DMS79 treated with DMSO at 0.1 percent for 48 hours (cell line): ENCODE data around the gene FSTL5.

Experiments
- DNase-seq: peaks from one replicate; lab custom pipeline; 2025; lab: John Stamatoyannopoulos, UW

FSTL5 gene

DNA sequence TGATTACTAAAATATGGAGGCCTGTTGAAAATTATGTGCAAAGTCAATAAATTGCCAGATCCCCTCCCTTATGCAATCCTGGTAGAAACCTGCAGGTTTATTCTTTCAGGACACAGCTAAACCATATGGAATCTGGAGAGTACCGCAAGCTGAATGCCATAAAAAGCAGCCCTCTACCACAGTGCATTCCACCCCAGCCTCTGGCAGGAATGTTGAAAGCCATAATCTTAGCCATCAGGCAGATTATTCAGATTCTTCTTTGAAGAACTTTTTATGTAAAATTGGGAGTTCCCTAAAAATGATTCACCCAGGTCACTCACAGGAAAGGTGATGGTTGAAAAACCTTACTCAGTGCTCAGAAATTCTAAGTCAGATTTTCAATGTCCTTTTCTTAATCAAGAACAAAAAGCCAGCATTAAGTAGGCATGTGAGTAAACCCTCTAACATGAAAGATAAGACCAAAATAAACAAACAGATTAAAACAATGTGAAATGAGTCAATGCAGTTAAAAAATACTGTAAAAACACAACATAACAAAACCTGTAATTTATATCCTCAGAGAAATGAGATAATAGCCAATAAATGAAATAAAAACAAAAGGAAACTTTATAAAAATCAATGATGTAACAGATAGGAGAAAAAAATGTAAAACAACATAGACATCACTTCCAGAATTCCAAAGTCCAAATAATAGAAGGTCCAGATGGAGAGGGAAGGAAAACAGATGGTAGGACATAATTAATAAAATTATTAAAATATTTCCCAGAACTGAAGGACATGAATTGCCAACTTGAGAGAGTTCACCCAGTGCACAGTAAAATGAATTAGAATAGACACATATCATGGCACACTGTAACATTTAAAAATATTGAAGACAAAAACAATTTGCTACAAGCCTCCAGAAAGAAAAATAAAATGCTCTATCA is 226.9 kb downstream of the FSTL5 start:
- no peak for DNase-seq

DNA sequence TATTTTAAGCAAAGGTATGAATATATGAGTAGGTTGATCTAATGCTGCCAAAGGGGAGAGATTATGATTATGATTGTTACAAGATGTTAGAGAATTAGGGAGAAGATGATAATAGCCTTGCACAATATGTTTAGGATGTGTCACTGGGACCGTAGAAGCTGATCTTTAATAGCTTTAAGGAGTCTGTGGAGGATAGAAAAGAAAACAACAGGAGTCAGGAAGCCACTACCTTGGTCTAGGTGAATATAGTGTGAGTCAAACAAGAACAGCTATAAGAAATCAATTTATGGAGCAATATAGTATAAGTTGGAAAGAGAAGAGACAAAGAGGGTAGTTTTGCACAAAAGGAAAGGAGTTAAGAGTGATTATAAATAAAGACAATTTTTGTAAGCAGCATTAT is 232.7 kb downstream of the FSTL5 start:
- DNase-seq: no peak

DNA sequence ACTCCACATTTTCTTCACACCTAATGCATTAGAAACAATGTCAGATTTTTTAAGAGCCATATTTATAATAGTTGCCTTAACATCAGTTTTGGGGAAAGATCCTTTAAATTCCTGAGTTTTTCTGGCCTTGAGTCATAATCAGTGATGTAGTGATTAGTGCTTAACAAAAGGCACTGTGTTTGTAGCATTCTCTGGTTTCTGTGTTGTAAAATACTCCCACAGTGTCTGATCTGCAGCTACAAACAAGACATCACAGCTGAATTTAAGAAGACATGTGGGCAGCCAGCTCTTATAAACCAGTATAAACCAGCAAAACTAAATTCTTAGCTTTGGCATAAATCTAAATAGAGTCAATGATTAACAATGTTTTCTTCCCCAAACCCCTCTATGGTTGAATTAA is 233.8 kb downstream of the FSTL5 start:
- DNase-seq: no peak

DNA sequence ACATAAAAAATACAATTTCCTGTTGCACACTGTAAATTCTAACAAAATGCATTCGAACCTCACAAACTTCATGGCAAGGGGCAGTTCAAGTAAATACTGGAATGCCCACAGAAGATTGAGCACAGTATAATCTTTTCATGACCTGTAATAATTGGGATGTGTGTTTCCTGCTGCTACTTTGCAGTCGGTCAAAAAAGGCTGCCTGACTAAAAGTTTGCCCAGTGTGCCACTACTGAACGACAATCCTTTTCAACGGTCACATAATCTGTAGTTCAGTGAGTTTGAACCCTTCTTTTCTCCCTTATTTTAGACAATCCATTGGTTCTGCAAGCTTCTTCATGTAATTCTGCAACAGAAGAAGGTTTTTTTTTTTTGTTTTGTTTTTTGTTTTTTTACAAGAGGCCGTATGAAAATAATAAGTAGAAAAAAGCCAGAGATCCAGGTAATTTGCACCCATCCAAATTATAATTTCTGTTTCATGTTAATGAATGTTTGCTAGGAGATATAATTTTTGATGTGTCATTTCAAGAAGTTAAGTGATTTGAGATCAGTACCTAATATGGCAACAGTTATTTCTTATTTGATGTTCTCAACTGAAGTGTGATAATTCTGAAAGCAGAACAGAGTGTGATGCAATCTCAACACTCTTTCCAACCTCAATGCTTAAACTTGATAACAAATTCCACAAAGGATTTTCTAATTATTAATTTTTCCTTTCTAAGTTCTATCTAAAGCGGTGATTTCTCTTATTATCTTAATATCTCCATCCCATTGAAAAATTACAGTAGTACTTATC is 237.6 kb downstream of the FSTL5 start:
- DNase-seq: no peak

DNA sequence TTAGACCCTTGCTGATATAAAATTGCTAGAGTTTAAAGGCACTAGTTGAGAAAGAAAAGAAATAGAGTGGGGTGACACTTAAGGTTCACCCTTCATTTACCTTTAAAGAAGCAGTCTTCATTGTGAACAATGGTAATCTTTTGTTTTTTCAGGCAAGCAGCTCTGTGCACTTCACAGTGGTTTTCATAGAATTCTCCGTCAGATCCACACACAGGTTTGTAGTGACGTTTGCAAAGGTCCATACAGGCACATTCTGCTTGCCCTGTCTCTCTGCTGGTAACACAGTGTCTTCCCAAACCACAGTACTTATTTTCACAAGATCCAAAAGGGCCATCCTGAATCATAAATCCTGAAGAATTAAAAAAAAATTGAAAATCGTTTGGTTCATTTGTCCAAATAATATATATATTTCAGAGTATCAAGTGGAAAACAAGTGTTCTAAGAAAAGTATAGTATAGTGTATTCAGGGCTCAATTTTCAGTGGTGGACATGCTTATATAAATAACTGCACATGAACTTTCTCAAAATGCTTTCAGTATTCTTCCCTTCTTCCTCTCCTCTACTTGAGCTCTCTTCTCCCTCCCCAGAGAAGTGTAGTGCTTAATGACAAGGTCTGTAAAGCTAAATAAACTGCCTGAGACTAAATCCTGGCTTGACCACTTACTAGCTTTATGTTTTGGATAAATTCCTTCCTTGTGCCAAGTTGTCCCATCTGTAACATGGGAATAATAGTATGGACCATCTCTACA is 243.3 kb downstream of the FSTL5 start:
- no peak for DNase-seq

DNA sequence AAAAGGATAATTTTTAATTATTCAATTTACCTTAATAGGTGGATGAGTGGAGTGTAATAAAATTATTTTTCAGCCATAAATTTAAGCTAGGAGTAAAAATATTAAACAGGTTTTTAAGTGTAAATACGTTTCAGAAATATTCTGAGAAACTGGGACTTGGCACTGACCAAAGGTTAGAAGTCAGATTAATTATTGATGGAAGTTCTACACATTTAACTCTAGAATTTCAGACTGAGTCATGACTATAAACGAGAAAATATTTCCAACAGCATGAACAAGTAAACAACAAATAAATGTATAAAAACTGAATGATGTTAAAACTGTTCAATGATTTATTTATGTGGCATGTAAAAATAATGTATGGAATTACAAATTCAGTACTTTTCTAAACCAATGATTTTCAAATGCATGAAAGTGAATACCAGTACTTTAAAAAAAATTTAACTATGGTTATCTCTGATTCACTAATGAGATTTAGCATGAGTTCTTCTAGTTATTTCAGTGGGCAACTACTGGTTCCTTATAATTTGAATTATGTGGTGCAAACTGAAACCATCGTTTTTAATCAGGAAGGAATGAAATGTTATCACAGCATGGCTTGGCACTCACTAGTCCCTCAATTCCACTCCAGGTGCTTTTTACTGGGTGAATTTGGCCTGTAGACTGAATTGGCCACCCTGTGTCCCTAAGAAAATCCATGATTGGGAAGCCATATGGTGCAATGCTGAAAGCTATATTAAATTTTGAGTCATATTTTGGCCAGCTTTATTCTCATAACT is 244.2 kb downstream of the FSTL5 start:
- DNase-seq: no peak

DNA sequence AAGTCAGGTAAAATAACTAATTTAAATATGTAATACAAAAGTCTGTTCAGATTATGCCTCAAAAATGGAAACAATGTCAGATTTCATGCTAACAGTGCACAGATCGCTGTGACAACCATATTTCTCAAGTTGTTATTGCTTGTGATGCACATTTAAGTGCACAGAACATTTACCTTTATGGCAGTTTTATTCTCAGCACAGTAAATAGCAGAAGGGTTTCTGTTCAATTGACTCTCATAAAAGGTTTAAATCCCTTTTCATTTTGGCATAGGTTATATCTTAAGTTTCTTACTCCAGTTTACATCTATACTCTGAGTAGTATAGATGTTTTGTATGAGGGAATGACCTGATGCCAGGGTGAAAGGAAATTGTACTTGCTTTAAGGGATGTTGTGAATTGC is 247.8 kb downstream of the FSTL5 start:
- DNase-seq: no peak

DNA sequence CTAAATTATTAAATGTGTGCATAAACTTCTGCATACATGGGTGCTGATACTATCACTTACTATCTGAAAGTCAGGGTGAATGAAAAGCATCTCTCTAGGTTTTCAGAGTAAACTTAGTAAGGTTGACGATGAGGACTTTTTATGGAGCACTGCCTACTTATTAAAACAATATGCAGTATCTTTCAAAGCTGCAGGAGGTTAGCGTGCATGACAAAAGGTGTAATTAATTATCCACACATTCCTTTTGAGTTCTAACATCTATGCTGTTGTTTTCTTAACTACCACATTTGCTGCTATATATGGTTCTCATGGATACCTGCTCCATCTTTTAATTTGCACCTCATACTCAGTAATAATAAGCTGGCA is 256.2 kb downstream of the FSTL5 start:
- no peak for DNase-seq

DNA sequence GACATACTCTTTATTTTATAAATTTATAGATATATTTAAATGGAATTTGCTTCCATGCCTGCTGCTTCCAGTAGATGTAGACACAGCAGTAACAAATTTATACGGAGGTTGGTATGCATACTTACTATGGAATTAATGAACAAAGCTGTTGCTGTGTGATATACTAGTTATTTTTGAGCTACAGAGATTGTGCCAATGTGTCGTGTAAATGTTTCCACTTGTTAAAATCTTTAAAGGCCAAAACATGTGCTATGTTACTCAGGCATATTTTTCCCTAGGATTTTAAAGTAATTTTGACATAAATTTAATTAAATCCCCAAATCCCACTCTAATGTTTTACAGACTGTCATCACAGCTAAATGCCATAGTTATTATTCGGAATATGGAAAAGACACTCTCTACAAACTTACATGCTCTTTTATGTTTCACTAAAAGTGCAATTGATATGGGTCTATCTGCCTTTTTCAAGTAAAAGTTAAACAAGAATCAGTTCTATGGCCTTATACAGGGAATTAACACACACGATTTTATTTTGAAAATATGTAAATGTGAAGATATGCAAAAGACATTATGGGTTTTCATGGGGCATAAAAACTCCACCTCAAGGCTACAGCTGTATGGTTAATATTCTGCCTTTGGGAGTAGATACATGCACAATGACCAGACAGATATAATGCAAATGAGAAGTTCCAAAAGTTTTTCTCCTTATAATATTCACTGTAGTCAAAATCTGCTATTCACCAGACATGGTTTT is 256.8 kb downstream of the FSTL5 start:
- DNase-seq: no peak

DNA sequence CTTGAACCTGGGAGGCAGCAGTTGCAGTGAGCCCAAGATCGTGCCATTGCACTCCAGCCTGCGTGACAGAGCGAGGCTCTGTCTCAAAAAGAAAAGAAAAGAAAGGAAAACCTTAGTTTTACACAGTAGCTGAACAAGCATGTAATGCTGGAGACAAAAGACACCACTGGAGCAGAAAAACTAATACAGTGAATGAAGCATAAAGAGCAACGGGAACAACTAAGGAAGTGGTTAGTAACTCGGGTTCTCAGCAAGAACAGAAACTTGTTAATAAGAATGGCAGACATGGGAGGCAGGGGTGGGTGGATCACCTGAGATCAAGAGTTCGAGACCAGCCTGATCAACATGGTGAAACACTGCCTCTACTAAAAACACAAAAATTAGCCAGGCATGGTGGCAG is 263.7 kb downstream of the FSTL5 start:
- no peak for DNase-seq

DNA sequence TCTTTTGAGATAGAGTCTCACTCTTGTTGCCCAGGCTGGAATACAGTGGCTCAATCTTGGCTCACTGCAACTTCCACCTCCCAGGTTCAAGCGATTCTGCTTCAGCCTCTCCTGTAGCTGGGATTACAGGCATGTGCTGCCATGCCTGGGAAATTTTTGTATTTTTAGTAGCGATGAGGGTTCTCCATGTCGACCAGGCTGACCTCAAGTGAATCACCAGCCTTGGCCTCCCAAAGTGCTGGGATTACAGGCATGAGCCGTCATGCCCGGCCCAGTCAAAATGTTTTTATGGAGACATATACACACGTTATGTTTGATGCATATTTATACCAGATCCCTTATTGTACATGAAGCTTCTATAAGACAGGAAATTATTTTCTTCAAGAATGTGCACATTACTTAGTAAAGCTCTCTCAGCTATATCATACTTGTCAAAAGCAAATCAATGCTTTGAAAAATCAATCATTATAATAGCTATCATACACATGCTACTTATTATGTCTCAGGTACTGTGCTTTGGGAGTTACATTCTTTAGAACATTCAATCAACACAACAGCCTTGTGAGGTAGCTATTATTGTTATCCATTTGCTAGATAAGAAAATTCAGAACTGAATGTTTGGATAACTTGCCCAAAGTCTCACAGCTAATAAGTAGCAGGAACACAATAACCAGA is 269.2 kb downstream of the FSTL5 start:
- no peak for DNase-seq

DNA sequence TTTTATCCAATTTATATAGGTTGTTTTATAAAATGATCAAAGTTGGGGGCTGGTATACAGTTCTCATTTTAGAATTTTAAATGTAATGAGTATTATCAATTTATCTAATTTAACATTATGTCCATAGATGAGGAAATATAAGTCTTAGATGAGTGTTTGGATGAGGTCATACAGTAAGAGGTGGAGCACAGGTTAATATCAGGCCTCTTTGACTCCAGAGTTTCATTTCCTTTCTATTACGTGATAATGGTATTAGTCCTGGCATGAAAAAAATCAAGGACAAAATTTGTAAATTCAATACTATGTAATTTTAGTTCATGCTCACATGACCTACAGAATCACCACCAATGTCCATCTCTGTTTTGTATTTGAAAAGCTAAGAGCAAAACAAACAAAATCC is 269.8 kb downstream of the FSTL5 start:
- DNase-seq: no peak

DNA sequence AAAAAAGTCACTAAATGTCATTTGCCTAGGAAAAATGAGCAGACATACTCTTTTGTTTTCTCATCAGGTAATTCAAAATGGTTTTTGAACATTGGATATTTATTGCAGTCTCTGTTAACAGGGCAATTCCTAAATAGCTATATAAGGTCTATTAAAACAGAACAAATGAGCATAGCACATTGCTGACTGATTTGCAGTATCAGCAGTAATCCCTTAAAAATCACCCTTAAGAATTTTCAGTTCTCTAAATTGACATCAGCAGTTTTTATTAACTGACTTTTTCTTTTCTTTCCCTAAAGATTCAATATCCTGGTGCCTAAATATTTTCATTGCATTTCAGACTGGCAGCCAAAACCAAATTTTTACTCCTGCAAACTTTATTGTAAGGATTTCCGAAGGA is 270.2 kb downstream of the FSTL5 start:
- DNase-seq: no peak

DNA sequence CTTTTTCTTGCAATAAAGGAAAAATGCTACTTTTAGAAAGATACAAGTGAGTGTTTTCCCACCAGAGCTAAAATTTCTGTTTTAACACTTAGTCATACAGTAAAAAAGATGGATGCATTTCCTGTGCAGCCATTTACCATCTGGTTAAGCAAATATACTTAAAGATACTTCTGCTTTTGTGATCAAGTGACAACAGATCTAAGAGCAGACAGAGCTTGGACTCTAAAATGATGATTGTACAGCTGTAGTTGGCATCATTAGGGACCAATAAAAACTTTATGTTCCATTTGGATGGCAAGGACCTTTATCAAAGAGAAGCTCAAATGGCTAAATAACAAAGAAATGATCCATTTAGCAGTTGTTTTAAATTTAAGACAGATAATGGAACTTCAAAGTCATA is 270.8 kb downstream of the FSTL5 start:
- DNase-seq: no peak

DNA sequence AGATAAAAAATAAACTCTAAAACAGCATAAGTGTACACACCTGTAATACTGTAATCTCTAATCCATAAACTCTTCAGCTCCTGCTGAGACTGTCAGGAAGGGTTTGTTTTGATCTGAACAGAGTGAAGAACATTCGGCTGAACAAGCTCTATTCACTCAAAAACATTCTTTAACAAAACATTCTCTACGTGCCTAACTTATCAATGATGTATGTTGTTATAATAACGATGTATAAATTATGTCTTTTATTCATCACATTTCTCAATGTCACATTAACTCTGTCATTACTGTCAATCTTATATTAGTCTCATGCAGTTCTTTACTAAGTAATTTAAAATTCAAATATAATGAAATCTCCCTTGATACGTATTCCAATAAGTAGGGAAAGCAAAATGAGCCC is 280.6 kb downstream of the FSTL5 start:
- DNase-seq: no peak

DNA sequence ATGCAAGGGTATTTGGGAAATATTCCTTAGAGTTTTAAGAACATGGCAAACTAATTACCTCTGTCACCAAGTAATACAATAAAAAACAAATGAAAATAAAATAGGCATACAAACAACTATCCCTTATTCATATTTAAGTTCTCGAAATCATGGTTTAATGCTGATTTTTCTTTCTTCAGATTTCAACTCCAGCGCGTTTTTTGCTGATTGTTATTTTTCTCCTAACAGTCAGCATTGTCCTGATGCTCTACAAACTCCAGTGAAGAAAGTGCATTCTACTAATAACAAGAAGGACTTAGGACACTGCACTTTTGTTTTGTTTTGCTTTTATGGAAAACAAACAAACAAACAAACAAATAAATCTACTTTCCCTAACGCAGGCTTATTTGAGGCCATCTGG is 282.4 kb downstream of the FSTL5 start:
- no peak for DNase-seq

DNA sequence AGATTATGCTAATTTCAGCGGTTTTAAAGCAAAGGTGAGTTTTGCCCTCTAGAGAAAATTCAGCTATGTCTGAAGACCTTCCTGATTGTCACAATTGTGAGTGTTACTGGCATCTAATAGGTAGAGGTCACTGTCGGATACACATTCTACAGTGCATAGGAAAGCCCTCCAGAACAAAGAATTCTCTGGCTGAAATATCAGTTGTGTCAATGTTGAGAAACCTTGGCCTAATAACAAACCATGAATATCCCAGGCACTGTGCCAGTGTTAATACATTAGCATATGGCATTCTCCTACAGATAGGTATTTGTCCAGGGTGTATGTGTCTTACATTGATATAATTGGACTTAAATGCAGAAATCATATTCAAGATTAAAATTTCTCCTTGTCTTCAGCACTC is 294.3 kb downstream of the FSTL5 start:
- no peak for DNase-seq

DNA sequence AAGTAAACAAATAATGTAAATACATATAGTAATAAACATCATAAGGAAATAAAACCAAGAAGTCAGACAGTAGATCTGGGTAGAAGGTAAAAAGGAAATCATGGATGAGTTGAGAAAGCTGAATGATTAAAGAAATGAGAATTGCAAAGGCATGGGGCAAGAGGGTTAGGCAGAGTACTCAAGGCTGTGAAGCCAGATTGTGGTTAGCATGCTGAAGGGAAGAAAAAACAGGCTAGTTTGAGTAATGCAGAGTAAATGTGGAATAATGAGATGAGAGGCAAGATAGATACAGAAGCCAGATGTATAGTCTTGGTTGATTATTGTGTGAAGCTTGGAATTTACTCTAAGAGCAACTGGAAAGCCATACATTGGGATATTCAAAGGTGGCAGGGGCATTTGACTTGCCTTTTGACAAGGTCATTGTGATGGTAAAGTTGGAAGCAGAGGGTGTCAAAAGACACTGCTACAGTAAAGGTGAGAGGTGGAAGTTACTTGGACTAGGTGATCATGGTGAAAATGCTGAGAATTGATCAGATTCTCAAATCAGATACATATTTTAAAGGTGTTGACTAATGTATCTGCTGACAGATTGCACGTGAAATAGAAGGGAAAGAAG is 307.0 kb downstream of the FSTL5 start:
- no peak for DNase-seq

DNA sequence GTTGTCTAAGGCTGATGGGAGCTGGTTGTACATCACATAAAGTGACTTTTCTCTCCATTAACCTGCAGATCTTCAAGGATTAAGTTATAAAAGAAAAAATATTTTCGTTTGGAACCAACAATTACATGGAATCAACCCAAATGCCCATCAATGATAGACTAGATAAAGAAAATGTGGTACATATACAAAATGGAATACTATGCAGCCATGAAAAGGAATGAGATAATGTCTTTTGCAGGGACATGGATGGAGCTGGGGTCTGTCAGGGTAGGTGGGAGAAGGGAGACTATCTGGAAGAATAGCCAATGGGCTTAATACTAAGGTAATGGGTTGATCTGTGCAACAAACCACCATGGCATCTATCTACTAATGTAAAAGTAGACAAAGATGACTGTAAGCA is 313.2 kb downstream of the FSTL5 start:
- no peak for DNase-seq

DNA sequence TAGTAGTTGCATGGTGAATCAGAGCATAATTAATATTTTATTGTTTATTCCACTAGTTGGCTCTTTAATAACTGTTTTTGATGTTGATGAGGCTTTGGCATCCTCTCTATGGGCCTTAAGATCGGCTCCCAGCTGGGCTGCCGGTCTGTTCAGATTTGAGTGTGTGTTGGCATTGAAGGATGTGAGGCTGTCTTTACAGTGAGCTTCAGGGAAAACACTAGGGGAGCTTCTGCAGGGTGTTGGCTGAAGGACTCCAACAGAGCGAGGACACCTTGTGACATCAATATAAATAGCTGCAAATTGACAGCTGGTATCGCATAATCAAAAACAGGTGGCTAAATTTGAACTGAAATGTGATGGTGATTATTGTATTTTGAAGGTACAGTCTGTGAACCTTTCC is 322.0 kb downstream of the FSTL5 start:
- no peak for DNase-seq
